ENCODE measurements around the gene WDR90. TPM values are rescaled to one million over a fixed set of nuclear protein-coding genes. Genes with fewer than 3 reads are reported as not detected.

The WDR90 gene
- total RNA-seq, 2 donors from 2014 or later = 15.8 to 111 TPM

GRCh38 chr16:635573-636205 lies 13.5 kb upstream of the WDR90 start:
- intact Hi-C loops (cut with DNase I) = no loop called here
- H3K27ac ChIP-seq = peak overlapping the region; percentile 90 to 96 (median 94)
- 0 to 4% methylated on average over 6 to 46 of the region's 55 CpGs for WGBS, 2 donors
- no peaks in the 10 kb centered on the region for H3K27me3 ChIP-seq
- ATAC-seq = no peak
- H3K36me3 ChIP-seq (replicated peaks in 1 of 2; ENCODE audit: insufficient read depth in 1 of 2, low read depth in 2 of 2) = no peaks in the 10 kb centered on the region
- peak overlapping the region; percentile 36 to 50 for H3K4me3 ChIP-seq
- H3K4me1 ChIP-seq = peaks cover 38% of the 10 kb centered on the region
- no peak for TF ChIP-seq POLR2A (IDR thresholded peaks at IDR 0.05)
- TF ChIP-seq, protein P1, sequence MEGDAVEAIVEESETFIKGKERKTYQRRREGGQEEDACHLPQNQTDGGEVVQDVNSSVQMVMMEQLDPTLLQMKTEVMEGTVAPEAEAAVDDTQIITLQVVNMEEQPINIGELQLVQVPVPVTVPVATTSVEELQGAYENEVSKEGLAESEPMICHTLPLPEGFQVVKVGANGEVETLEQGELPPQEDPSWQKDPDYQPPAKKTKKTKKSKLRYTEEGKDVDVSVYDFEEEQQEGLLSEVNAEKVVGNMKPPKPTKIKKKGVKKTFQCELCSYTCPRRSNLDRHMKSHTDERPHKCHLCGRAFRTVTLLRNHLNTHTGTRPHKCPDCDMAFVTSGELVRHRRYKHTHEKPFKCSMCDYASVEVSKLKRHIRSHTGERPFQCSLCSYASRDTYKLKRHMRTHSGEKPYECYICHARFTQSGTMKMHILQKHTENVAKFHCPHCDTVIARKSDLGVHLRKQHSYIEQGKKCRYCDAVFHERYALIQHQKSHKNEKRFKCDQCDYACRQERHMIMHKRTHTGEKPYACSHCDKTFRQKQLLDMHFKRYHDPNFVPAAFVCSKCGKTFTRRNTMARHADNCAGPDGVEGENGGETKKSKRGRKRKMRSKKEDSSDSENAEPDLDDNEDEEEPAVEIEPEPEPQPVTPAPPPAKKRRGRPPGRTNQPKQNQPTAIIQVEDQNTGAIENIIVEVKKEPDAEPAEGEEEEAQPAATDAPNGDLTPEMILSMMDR (IDR thresholded peaks at IDR 0.05) = no peak
- H3K9me3 ChIP-seq = no peaks in the 10 kb centered on the region
- peak in 1 of 4 donors; percentile 44 for DNase-seq

- peak; percentile 45 to 61 (median 48) for TF ChIP-seq POLR2A (IDR thresholded peaks at IDR 0.05)
- TF ChIP-seq, protein P1 (IDR thresholded peaks at IDR 0.05) = peak in 3 of 7 experiments; percentile 10 to 22 (median 11)
- Histone ChIP-seq H3K9me3 (no peaks in the 10 kb centered on the region), H3K4me1 (peaks cover 36% of the 10 kb centered on the region), H3K4me3 (peak within 1 kb of the TSS; percentile 36 to 50), H3K27ac (peak within 1 kb of the TSS; percentile 90 to 96 (median 94)), H3K27me3 (no peaks in the 10 kb centered on the region), H3K36me3 (replicated peaks in 1 of 2; ENCODE audit: insufficient read depth in 1 of 2, low read depth in 2 of 2) (no peaks in the 10 kb centered on the region)
- intact Hi-C loops (cut with DNase I) = no loop called here
- WGBS, 2 donors = 1% methylated on average over 18 to 90 of the region's 91 CpGs
- ATAC-seq (peak; percentile 88), DNase-seq (peak; percentile 96 to 98 (median 98))
These were observed 12.7 kb upstream of the WDR90 start, which contains the start of gene METTL26 for GRCh38 chr16:636206-637080. Gene METTL26, minus strand, starts transcription at chr16:636305. Its CDS starts 15 bp downstream, at chr16:636290.

GRCh38 chr16:637081-638018 lies 11.8 kb upstream of the WDR90 start:
- H3K4me1 ChIP-seq = peaks cover 41% of the 10 kb centered on the region
- WGBS, 2 donors = 29 to 77% methylated on average over 10 to 27 of the region's 53 CpGs

DNA sequence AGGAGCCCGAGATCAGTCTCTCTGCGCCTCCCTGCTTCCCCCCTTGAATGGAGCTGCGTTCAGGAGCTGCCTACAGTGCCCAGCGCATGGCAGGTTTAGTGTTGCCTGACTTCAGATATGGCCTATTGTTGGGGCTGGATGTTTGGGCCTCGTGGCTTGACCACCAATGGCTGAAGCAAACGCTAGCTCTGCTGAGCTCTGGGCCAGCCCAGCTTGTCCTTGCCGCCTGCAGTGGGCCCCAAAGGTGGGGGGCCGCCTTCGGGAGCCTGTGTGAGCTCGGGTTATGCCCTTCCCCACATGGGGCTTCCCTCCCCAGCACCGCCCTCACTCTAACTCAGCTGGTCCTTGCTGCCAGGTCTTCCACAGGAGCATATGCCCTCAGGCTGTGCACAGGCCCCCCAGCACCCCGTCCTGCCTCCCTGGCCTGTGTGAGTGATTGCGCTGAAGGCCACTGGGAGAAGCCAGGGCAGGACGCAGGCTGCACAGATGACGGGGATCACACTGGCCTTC lies 11.1 kb upstream of the WDR90 start:
- no peak overlapping the region for H3K4me3 ChIP-seq

More at GRCh38 chr16:637081-638018, 11.8 kb upstream of the WDR90 start:
- H3K4me3 ChIP-seq = peak overlapping the region; percentile 36 to 37
- peak overlapping the region; percentile 90 to 96 (median 94) for H3K27ac ChIP-seq
- DNase-seq = peak; percentile 90 to 94 (median 92)
- H3K9me3 ChIP-seq = no peaks in the 10 kb centered on the region
- TF ChIP-seq, protein P1 (IDR thresholded peaks at IDR 0.05) = no peak
- TF ChIP-seq POLR2A (IDR thresholded peaks at IDR 0.05) = no peak
- H3K36me3 ChIP-seq (replicated peaks in 1 of 2; ENCODE audit: insufficient read depth in 1 of 2, low read depth in 2 of 2) = no peaks in the 10 kb centered on the region
- ATAC-seq = peak; percentile 78
- intact Hi-C loops (cut with DNase I) = no loop called here
- H3K27me3 ChIP-seq = no peaks in the 10 kb centered on the region

More for the DNA sequence above, 11.1 kb upstream of the WDR90 start:
- Histone ChIP-seq H3K36me3 (replicated peaks in 1 of 2; ENCODE audit: insufficient read depth in 1 of 2, low read depth in 2 of 2) (no peaks in the 10 kb centered on the region), H3K4me1 (peaks cover 48% of the 10 kb centered on the region), H3K27me3 (no peaks in the 10 kb centered on the region), H3K27ac (peak overlapping the region; percentile 90 to 96 (median 94)), H3K9me3 (no peaks in the 10 kb centered on the region)
- no peak for ATAC-seq
- WGBS, 2 donors = 74 to 82% methylated on average over 6 to 12 of the region's 15 CpGs
- intact Hi-C loops (cut with DNase I) = no loop called here
- peak in 3 of 4 donors; percentile 41 to 67 (median 56) for DNase-seq
- TF ChIP-seq, protein P1 (IDR thresholded peaks at IDR 0.05) = no peak
- TF ChIP-seq POLR2A (IDR thresholded peaks at IDR 0.05) = no peak

Measured in body of pancreas (tissue), 4 donors.